Stimulated activated CD8-positive, alpha-beta memory T cell treated with anti-CD3 and anti-CD28 coated beads, Interleukin-15, amount 100 ng/mL, for 4 hours (primary cell): Measurements from ENCODE around the gene USP24.

Source experiments
- DNase-seq, 2 donors: peaks; one replicate each; pipeline ENCODE4 v3.0.0-alpha.2; 2020; ENCODE audit warnings: low read depth in 2 of 2

The USP24 gene

DNA sequence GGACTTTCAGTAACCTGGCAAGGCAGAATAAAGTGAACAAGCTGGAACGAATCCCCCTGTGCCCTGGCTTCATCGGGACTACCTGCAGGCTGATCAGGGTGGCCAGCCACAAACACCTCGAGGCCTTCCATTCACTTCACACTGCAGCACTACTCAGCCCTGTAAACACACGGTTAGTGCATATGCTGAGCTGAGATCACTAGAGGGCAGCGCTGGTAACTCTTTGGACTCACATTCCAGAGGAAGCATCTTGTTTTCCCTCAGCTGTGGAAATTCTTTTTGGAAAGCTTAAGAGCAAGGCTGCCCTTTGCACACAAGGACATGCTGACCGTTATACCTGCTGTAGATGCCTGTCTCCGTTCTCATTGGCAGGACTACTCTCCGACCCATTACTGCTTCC, 143.7 kb downstream of the USP24 start:
- DNase-seq = no peak

GRCh38 chr1:55070293-55071164, 144.6 kb downstream of the USP24 start:
- no peak for DNase-seq

GRCh38 chr1:55069280-55069679, 145.9 kb downstream of the USP24 start:
- no peak for DNase-seq

GRCh38 chr1:55068638-55069037, 146.5 kb downstream of the USP24 start:
- no peak for DNase-seq

- DNase-seq = no peak
These were observed 147.2 kb downstream of the USP24 start for GRCh38 chr1:55067914-55068313.

GRCh38 chr1:55067022-55067778, 148.0 kb downstream of the USP24 start:
- no peak for DNase-seq

GRCh38 chr1:55065648-55066047, 149.5 kb downstream of the USP24 start:
- DNase-seq = no peak

DNA sequence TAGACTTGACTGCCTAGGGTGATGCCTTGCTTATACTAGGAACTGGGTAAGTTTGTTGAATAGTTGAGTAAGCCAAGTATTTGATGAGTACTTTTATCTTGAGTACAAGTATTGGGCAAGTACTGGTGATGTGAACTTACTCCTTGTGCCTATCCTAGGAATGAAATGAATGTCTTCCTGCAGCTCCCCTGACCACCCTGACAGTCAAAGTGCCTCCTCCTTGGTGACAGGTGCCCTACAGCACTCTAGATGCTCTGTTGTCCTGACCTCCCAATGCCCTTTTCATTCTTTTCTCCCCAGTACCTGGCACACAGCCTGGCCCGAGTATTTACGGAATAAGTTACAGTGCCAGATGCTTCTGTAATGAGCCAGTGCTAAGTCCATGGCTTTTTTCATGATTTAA, 150.3 kb downstream of the USP24 start:
- DNase-seq = no peak

DNA sequence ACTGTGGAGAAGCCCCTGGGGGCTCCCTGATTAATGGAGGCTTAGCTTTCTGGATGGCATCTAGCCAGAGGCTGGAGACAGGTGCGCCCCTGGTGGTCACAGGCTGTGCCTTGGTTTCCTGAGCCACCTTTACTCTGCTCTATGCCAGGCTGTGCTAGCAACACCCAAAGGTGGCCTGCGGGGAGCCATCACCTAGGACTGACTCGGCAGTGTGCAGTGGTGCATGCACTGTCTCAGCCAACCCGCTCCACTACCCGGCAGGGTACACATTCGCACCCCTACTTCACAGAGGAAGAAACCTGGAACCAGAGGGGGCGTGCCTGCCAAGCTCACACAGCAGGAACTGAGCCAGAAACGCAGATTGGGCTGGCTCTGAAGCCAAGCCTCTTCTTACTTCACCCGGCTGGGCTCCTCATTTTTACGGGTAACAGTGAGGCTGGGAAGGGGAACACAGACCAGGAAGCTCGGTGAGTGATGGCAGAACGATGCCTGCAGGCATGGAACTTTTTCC, 151.0 kb downstream of the USP24 start:
- DNase-seq = no peak

- no peak for DNase-seq
These were observed 151.6 kb downstream of the USP24 start for GRCh38 chr1:55063577-55063942.

- DNase-seq = no peak
These were observed 152.2 kb downstream of the USP24 start for GRCh38 chr1:55062801-55063576.

- DNase-seq = no peak
These were observed 153.3 kb downstream of the USP24 start for GRCh38 chr1:55061706-55062321.

DNA sequence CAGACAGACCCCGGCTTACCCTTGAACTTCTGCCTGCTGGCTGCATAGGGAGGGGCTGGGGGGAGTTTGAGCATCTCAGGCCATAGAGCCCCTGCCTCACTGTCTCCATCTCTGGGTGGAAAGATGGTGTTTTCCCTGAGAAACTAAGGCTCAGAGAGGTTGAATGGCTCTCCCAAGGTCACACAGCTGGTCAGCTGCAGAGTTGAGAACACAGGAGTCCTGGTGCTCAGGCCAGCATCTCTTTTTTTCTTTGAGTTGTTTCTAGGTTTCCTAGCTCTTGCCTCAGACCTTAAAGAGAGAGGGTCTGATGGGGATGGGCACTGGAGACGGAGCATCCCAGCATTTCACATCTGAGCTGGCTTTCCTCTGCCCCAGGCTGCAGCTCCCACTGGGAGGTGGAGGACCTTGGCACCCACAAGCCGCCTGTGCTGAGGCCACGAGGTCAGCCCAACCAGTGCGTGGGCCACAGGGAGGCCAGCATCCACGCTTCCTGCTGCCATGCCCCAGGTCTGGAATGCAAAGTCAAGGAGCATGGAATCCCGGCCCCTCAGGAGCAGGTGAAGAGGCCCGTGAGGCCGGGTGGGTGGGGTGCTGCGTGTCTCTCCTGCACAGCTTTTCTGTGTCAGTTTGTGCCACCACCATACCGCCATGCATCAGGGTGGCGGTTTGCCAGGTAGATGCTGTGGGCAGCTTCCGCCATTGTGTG, 154.0 kb downstream of the USP24 start:
- no peak for DNase-seq

- DNase-seq = no peak
These were observed 154.8 kb downstream of the USP24 start for GRCh38 chr1:55060133-55060999.

GRCh38 chr1:55059302-55060132, 155.6 kb downstream of the USP24 start:
- DNase-seq = no peak

DNA sequence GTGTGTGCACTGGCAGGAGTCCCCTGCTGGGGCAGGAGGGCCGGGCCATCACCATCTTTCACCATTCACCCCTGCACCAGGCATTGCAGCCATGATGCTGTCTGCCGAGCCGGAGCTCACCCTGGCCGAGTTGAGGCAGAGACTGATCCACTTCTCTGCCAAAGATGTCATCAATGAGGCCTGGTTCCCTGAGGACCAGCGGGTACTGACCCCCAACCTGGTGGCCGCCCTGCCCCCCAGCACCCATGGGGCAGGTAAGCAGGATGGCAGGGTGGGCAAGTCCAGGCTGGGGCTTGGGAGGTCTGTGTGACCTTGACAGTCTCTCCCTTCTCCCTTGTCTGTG, 157.2 kb downstream of the USP24 start:
- DNase-seq = no peak

- no peak for DNase-seq
These were observed 157.8 kb downstream of the USP24 start for GRCh38 chr1:55057270-55057955.

GRCh38 chr1:55056632-55056992, 158.6 kb downstream of the USP24 start:
- no peak for DNase-seq
